ENCODE data around the gene EIF2A.

The EIF2A gene

DNA sequence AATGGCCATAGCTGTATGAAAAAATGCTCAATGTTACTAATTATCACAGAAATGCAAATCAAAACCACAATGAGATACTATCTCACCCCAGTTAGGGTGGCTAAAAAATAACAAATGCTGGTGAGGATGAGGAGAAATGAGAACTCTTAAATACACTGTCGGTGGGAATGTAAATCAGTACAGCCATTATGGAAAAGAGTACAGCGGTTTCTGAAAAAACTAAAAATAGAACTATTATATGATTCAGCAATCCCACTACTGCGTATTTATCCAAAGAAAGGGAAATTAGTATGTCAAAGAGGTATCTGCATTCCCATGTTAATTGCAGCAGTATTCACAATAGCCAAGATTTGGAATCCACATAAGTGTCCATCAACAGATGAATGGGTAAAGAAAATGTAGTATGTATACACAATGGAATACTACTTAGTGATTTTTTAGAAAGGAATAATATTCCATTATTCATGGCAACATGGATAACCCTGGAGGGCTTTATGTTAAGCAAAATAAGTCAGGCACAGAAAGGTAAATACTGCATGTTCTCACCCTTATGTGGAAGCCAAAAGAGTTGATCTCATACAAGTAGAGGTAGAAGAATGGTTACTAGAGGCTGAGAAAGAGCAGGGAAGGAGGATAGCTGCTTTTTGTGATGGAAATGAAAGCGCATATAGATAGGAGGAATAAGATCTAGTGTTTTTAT is 35.3 kb upstream of the EIF2A start:
- Histone ChIP-seq H3K4me3 (no peak overlapping the region), H3K27ac (no peak overlapping the region)
- no peak for DNase-seq (ENCODE audit: low spot score)
- TF ChIP-seq, protein P1, sequence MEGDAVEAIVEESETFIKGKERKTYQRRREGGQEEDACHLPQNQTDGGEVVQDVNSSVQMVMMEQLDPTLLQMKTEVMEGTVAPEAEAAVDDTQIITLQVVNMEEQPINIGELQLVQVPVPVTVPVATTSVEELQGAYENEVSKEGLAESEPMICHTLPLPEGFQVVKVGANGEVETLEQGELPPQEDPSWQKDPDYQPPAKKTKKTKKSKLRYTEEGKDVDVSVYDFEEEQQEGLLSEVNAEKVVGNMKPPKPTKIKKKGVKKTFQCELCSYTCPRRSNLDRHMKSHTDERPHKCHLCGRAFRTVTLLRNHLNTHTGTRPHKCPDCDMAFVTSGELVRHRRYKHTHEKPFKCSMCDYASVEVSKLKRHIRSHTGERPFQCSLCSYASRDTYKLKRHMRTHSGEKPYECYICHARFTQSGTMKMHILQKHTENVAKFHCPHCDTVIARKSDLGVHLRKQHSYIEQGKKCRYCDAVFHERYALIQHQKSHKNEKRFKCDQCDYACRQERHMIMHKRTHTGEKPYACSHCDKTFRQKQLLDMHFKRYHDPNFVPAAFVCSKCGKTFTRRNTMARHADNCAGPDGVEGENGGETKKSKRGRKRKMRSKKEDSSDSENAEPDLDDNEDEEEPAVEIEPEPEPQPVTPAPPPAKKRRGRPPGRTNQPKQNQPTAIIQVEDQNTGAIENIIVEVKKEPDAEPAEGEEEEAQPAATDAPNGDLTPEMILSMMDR (IDR thresholded peaks at IDR 0.05), result no peak

DNA sequence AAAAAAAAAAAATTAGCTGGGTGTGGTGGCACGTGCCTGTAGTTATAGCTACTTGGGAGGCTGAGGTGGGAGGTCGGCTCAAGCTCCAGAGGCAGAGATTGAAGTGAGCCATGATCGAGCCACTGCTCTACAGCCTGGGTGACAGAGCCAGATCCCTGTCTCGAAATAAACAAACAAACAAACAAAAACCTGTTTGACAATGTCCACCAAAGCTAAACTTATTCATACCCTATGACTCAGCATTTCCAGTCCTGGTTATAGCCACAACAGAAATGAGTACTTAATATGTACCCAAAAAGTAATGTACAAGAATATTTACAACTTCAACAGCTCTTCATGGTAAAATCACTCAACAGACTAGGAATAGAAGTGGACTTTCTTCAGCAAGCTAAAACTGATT is 31.4 kb upstream of the EIF2A start:
- DNase-seq (ENCODE audit: low spot score), result no peak
- Histone ChIP-seq H3K4me3 (no peak overlapping the region), H3K27ac (no peak overlapping the region)
- TF ChIP-seq, protein P1 (IDR thresholded peaks at IDR 0.05), result no peak

DNA sequence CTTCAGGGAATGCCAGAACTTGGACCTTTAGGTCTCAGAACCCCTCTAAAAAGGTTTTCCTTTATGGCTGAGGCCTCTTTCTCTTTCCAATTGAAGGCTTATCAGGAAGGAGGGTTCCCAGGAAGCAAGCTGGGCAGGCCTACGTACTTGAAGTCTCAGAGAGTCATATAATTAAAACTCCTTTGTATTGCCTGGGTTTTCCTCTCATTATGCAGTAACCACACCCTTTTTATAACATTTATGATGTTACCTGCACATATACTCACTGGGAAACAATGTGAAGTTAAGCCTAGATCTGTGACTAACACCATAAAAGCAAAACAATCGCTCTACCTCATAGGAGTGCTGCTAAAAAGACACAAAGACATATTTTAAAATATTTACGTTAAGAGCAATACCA is 27.6 kb upstream of the EIF2A start:
- no peak for DNase-seq (ENCODE audit: low spot score)
- TF ChIP-seq, protein P1 (IDR thresholded peaks at IDR 0.05), result no peak
- Histone ChIP-seq H3K27ac (no peak overlapping the region), H3K4me3 (no peak overlapping the region)

- DNase-seq (ENCODE audit: low spot score), result no peak
- no peak overlapping the region for H3K27ac ChIP-seq
- TF ChIP-seq, protein P1 (IDR thresholded peaks at IDR 0.05), result no peak
- H3K4me3 ChIP-seq, result no peak overlapping the region
These were observed 26.2 kb upstream of the EIF2A start for GRCh38 chr3:150520408-150520807.

GRCh38 chr3:150521463-150521862 is 25.1 kb upstream of the EIF2A start:
- H3K27ac ChIP-seq, result no peak overlapping the region
- DNase-seq (ENCODE audit: low spot score), result no peak
- TF ChIP-seq, protein P1 (IDR thresholded peaks at IDR 0.05), result no peak
- H3K4me3 ChIP-seq, result no peak overlapping the region

DNA sequence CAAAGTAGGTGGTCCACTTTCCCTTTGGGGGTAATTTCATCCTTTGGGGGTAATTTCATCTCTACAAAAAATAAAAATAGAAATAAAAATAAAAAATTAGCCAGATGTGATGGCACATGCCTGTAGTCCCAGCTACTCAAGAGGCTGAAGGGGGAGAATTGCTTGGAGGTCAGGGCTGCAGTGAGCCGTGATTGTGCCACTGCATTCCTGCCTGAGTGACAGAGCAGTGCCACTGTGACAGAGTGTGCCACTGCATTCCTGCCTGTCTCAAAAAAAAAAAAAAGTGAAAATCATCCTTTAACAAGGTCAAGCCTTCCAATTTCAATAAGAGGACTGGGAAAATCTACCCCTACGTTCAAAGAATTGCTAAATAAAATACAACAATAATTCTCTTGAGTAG is 23.0 kb upstream of the EIF2A start:
- Histone ChIP-seq H3K4me3 (no peak overlapping the region), H3K27ac (no peak overlapping the region)
- DNase-seq (ENCODE audit: low spot score), result no peak
- TF ChIP-seq, protein P1 (IDR thresholded peaks at IDR 0.05), result no peak

GRCh38 chr3:150527464-150528255 is 18.9 kb upstream of the EIF2A start:
- Histone ChIP-seq H3K4me3 (no peak overlapping the region), H3K27ac (no peak overlapping the region)
- DNase-seq (ENCODE audit: low spot score), result no peak
- TF ChIP-seq, protein P1 (IDR thresholded peaks at IDR 0.05), result no peak

Data from coronary artery (tissue), 2 donors.